Natural killer cell treated with Interleukin-12 subunit alpha and Interleukin-12 subunit beta and Interleukin-15 and Interleukin-18, amount 100 ng/mL, for 72 hours (primary cell): ENCODE results near the gene DIP2C. TPM values are rescaled to one million over a fixed set of nuclear protein-coding genes. Genes with fewer than 3 reads are reported as not detected.
"Not testable (repeated sequence)": the region's sequence is repeated elsewhere in the genome, so short reads cannot be mapped to it uniquely, and the experiment has no call there.

ENCODE experiments used
- ATAC-seq, 2 donors: fragments of 150-1000 bp; cut with Tn5 transposase in 1 of 2; sonication (Bioruptor Pico), chemical (Tn5 transposase) in 1 of 2; 2 replicates each; pipeline ENCODE4 v1.10.0; 2021
- DNase-seq: peaks from one replicate; pipeline ENCODE4 v3.0.0; 2022; ENCODE audit warnings: low spot score
- H3K27ac Mint-ChIP-seq, 2 donors: 1 replicate in 1 of 2; 2 replicates in 1 of 2; pipeline ENCODE4 v1.8.0; 2022; ENCODE audit warnings: mixed read lengths in 2 of 2, mild to moderate bottlenecking in 1 of 2, moderate library complexity in 1 of 2
- H3K27me3 Mint-ChIP-seq, 2 donors: 1 replicate in 1 of 2; 2 replicates in 1 of 2; pipeline ENCODE4 v1.8.0; 2022; ENCODE audit warnings: mixed read lengths in 2 of 2
- H3K36me3 Mint-ChIP-seq: one replicate; pipeline ENCODE4 v1.8.0; 2022; ENCODE audit warnings: mixed read lengths
- H3K4me1 Mint-ChIP-seq, 2 donors: 1 replicate in 1 of 2; 2 replicates in 1 of 2; pipeline ENCODE4 v1.8.0; 2022; ENCODE audit warnings: low read depth in 2 of 2, mixed read lengths in 2 of 2, mild to moderate bottlenecking in 1 of 2
- H3K4me3 Mint-ChIP-seq: one replicate; pipeline ENCODE4 v1.8.0; 2022; ENCODE audit warnings: mixed read lengths
- H3K9me3 Mint-ChIP-seq: 2 replicates; pipeline ENCODE4 v1.8.0; 2022; ENCODE audit warnings: mixed read lengths
- total RNA-seq, 2 donors: library from RNA; stranded (reverse); gene quantifications; one replicate each; pipeline ENCODE4 v1.2.3, GENCODE V29; 2022

The DIP2C gene
- total RNA-seq, 2 donors from 2014 or later = 0.57 to 0.98 TPM

DNA sequence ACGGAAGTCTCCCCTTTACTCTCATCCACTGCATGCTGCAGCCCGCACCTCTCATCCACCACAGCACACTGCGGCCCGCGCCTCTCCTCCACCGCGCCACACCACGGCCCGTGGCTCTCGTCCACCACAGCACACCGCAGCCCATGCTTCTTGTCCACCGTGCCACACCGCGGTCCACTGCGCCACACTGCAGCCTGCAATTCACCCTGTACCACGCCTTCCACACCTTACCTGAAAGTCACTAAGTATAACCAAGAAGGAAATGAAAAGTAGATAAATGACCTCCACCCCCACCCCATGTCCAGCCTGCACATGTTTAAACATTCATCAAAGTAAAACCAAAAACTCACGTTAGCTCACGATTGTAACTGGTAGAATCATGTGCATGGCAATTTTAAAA, 176.1 kb downstream of the DIP2C start:
- Mint-ChIP-seq H3K4me1 (peaks cover 19 to 21% of the 10 kb centered on the region in 2 donors), H3K27ac (no peak overlapping the region), H3K27me3 (peaks cover 6 to 10% of the 10 kb centered on the region in 2 donors), H3K36me3 (no peaks in the 10 kb centered on the region), H3K4me3 (peak overlapping the region; percentile 76), H3K9me3 (no peaks in the 10 kb centered on the region)
- ATAC-seq (peak; percentile 50 to 55), DNase-seq (no peak)

GRCh38 chr10:512661-513060, 176.8 kb downstream of the DIP2C start:
- DNase-seq, H3K27ac Mint-ChIP-seq, H3K9me3 Mint-ChIP-seq, ATAC-seq, H3K4me3 Mint-ChIP-seq, H3K36me3 Mint-ChIP-seq: not testable (repeated sequence)
- Mint-ChIP-seq H3K27me3 (peaks cover 6 to 13% of the 10 kb centered on the region in 2 donors), H3K4me1 (peaks cover 19 to 21% of the 10 kb centered on the region in 2 donors)

DNA sequence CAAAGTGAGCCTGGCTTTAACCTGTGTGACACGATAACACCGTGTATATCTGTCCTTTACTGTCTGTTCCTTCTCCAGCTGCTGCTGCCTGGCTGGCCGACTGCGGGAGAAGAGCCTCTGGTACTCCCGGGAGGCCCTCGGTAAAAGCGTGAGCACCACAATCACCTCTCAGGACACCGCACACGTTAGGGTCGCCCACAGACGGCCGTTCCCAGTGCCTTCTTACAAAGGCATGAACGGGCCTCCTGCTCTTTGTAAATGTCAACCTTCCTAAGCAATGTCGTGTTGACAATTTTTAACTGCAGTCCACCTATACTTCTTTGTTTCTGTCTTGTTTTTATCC, 177.6 kb downstream of the DIP2C start:
- Mint-ChIP-seq H3K27ac (no peak overlapping the region), H3K36me3 (no peaks in the 10 kb centered on the region), H3K27me3 (peaks cover 6 to 11% of the 10 kb centered on the region in 2 donors), H3K4me3 (no peak overlapping the region), H3K9me3 (no peaks in the 10 kb centered on the region), H3K4me1 (peaks cover 19 to 21% of the 10 kb centered on the region in 2 donors)
- DNase-seq (no peak), ATAC-seq (no peak)

DNA sequence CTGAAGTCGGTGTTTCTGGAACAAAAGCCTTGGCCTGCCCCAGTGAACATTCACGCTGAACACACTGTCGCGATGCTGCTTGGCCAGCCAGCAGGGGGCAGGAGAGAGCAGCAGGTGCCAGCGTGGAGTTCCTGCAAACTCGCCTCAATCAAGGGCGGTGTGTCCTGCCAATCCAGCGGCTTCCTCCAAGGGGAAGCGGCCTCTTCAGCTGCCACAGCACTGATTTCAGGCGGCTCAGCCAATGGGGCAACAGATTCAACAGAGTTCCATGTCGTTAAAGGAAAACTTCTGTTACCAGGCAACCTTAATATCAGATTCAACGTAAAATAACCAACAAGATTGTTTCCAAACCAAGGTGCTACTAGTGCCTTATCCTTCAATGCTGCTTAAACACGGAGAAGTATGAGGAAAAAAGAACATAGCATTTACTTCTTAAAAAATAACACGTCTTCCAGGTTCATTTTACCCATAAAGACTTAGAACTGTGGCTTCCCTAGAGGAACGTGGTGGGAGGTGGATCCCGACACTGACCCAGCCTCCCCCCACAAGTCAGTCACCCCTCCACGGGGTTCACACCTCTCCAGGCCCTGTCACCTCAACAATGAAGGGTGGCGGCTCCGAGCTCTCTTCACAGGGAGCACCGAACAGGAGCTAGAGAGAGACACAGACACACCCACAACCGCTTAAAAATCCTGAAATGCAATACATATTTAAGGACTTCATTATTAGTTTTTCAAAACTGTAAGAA, 178.2 kb downstream of the DIP2C start:
- no peak overlapping the region for H3K4me3 Mint-ChIP-seq
- H3K27ac Mint-ChIP-seq = no peak overlapping the region
- H3K27me3 Mint-ChIP-seq = peaks cover 6 to 11% of the 10 kb centered on the region in 2 donors
- DNase-seq = peak; percentile 76
- H3K9me3 Mint-ChIP-seq = no peaks in the 10 kb centered on the region
- H3K36me3 Mint-ChIP-seq = no peaks in the 10 kb centered on the region
- peak; percentile 73 to 76 for ATAC-seq
- H3K4me1 Mint-ChIP-seq = peaks cover 19 to 21% of the 10 kb centered on the region in 2 donors

GRCh38 chr10:510415-510881, 179.0 kb downstream of the DIP2C start:
- Mint-ChIP-seq H3K4me1 (peaks cover 19 to 20% of the 10 kb centered on the region in 2 donors), H3K27me3 (peaks cover 6 to 14% of the 10 kb centered on the region in 2 donors), H3K27ac (no peak overlapping the region), H3K4me3 (no peak overlapping the region), H3K9me3 (no peaks in the 10 kb centered on the region), H3K36me3 (no peaks in the 10 kb centered on the region)
- ATAC-seq = no peak
- no peak for DNase-seq

GRCh38 chr10:509361-510102, 179.9 kb downstream of the DIP2C start:
- DNase-seq (no peak), ATAC-seq (no peak)
- Mint-ChIP-seq H3K4me3 (no peak overlapping the region), H3K4me1 (peaks cover 19% of the 10 kb centered on the region in 2 donors), H3K27ac (no peak overlapping the region), H3K27me3 (peaks cover 12 to 20% of the 10 kb centered on the region in 2 donors), H3K36me3 (no peaks in the 10 kb centered on the region), H3K9me3 (no peaks in the 10 kb centered on the region)

GRCh38 chr10:508726-509125, 180.7 kb downstream of the DIP2C start:
- Mint-ChIP-seq H3K9me3 (no peaks in the 10 kb centered on the region), H3K36me3 (no peaks in the 10 kb centered on the region), H3K4me3 (no peak overlapping the region), H3K27me3 (peaks cover 14 to 23% of the 10 kb centered on the region in 2 donors), H3K4me1 (peaks cover 14 to 16% of the 10 kb centered on the region in 2 donors), H3K27ac (no peak overlapping the region)
- no peak for ATAC-seq
- no peak for DNase-seq

DNA sequence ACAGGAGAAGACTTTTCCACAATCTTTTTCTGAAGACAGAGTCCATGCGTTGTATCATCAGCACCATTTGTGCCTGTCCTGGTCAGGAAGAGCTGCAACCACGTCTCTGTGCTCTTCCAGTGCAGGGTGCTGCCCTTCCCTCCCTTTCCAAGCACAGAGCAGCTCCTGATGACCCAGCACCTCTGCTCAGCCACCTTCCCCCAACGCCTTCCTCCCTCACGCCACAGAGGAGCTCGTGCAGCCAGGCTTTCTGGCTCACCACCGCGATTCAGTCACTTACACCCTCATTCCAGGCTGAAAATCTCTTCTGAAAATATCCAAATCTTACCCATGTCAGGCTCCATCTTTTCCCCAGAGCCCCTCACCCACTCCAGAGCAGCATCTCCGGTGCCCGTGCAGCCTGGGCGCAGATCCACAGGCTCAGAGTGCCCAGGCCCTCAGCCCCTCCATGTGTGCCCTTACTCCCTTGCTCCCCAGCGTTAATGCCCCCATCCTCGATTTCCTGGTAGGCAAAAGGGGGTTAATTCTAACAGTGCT, 181.5 kb downstream of the DIP2C start:
- H3K4me3 Mint-ChIP-seq = no peak overlapping the region
- H3K4me1 Mint-ChIP-seq = peaks cover 9% of the 10 kb centered on the region in 2 donors
- H3K36me3 Mint-ChIP-seq = no peaks in the 10 kb centered on the region
- DNase-seq (no peak), ATAC-seq (no peak)
- peaks cover 17 to 24% of the 10 kb centered on the region in 2 donors for H3K27me3 Mint-ChIP-seq
- H3K27ac Mint-ChIP-seq = no peak overlapping the region
- no peaks in the 10 kb centered on the region for H3K9me3 Mint-ChIP-seq

DNA sequence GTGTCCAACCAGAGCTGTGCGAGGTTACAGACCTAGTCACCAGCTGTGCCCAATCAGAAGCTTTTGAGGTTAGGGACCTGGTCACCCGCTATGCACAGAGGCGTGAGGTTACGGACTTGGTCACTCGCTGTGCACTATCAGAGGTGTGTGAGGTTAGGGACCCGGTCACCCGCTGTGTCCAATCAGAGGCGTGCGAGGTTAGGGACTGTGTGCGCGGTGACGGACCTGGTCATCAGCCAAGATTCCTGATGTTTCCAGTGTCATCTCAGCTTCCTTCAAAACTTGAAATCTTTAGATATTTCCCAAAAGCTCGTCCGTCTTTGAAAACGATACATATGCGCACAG, 182.1 kb downstream of the DIP2C start:
- H3K4me1 Mint-ChIP-seq = peaks cover 9% of the 10 kb centered on the region in 2 donors
- ATAC-seq = no peak
- H3K27me3 Mint-ChIP-seq = peaks cover 23 to 30% of the 10 kb centered on the region in 2 donors
- no peak for DNase-seq
- H3K9me3 Mint-ChIP-seq = no peaks in the 10 kb centered on the region
- H3K27ac Mint-ChIP-seq = no peak overlapping the region
- no peak overlapping the region for H3K4me3 Mint-ChIP-seq
- no peaks in the 10 kb centered on the region for H3K36me3 Mint-ChIP-seq

DNA sequence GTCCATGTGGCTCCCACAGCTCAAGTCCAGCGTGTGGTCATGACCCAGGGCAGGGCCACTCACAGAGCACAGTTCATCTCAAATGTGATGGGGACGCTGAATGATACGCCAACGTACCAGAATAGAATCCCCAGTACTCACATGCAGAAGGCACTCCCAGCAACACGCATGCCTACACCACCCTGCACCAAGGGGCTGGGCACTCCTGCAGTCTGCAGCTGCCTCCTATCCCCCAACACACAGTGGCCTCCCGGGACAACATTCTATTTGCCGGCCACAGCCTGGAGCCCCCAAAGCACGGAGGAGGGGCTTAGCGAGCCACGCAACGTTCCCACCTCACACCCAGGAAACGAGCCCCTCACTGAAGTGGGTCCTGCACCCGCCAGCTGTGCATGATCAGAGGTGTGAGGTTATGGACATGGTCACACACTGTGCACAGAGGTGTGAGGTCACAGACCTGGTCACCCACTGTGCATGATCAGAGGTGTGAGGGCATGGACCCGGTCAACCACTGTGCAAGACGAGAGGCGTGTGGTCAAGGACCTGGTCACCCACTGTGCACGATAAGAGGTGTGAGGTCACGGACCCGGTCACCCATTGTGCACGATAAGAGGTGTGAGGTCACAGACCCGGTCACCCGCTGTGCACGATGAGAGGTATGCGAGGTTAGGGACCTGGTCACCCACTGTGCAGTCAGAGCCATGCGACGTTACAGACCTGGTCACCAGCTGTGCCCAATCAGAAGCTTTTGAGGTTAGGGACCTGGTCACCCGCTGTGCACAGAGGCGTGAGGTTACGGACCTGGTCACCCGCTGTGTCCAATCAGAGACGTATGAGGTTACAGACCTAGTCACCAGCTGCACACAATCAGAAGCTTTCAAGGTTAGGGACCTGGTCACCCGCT, 182.8 kb downstream of the DIP2C start:
- DNase-seq (no peak), ATAC-seq (peak in 1 of 2 donors; percentile 21)
- H3K4me3 Mint-ChIP-seq = no peak overlapping the region
- H3K9me3 Mint-ChIP-seq = no peaks in the 10 kb centered on the region
- peaks cover 27 to 35% of the 10 kb centered on the region in 2 donors for H3K27me3 Mint-ChIP-seq
- no peaks in the 10 kb centered on the region for H3K36me3 Mint-ChIP-seq
- no peak overlapping the region for H3K27ac Mint-ChIP-seq
- peaks cover 9% of the 10 kb centered on the region in 2 donors for H3K4me1 Mint-ChIP-seq

GRCh38 chr10:505419-505818, 184.0 kb downstream of the DIP2C start:
- no peak overlapping the region for H3K4me3 Mint-ChIP-seq
- H3K27me3 Mint-ChIP-seq = peaks cover 27 to 35% of the 10 kb centered on the region in 2 donors
- H3K27ac Mint-ChIP-seq = no peak overlapping the region
- no peaks in the 10 kb centered on the region for H3K36me3 Mint-ChIP-seq
- peaks cover 0 to 3% of the 10 kb centered on the region in 2 donors for H3K4me1 Mint-ChIP-seq
- DNase-seq (no peak), ATAC-seq (no peak)
- H3K9me3 Mint-ChIP-seq = no peaks in the 10 kb centered on the region

GRCh38 chr10:504806-505205, 184.7 kb downstream of the DIP2C start:
- Mint-ChIP-seq H3K4me3 (no peak overlapping the region), H3K27me3 (peaks cover 27 to 35% of the 10 kb centered on the region in 2 donors), H3K9me3 (no peaks in the 10 kb centered on the region), H3K36me3 (no peaks in the 10 kb centered on the region), H3K27ac (no peak overlapping the region), H3K4me1 (peaks cover 0 to 3% of the 10 kb centered on the region in 2 donors)
- ATAC-seq (no peak), DNase-seq (no peak)

DNA sequence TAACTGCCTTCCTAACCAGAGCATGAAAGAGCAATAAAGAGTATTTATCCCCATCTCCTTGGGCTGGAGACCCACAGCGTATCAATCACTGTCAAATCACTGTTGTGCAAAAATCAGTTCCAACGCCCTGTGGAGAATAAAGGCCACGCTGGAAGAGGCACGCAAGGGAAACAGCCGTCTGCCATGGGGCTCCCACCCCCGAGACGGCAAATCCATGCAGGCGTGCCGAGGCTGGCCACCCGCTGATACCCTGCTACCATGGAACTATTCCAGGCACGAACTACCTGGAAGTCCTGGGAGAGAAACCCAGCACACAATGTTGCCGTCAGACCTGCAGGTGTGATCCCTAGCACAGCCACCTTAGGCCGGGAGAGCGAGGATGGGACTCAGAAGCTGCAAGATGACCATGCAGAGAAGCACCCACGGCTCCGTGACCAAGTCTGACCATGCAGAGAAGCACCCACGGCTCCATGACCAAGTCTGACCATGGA, 185.3 kb downstream of the DIP2C start:
- DNase-seq = no peak
- Mint-ChIP-seq H3K4me1 (peaks cover 0 to 5% of the 10 kb centered on the region in 2 donors), H3K27me3 (peaks cover 27 to 34% of the 10 kb centered on the region in 2 donors), H3K9me3 (no peaks in the 10 kb centered on the region), H3K27ac (no peak overlapping the region), H3K36me3 (no peaks in the 10 kb centered on the region), H3K4me3 (no peak overlapping the region)
- no peak for ATAC-seq
